Activated CD4-positive, alpha-beta T cell treated with anti-CD3 and anti-CD28 coated beads, Interleukin-2, amount 10 ng/mL, durations not matched to agents 7 days and 5 days (primary cell): ENCODE measurements around the gene PRKCA. TPM values are rescaled to one million over a fixed set of nuclear protein-coding genes. Genes with fewer than 3 reads are reported as not detected.
"Not testable (repeated sequence)": the region's sequence is repeated elsewhere in the genome, so short reads cannot be mapped to it uniquely, and the experiment has no call there.

Experiments used
- CTCF ChIA-PET: fragments of 350-600 bp; sonication (Branson Sonifier 250); formaldehyde crosslinking; loops from one replicate; lab custom pipeline; 2021; ENCODE audit warnings: antibody characterized with exemption; lab: Charles Lee
- POLR2A ChIA-PET: fragments of 350-600 bp; sonication (Branson Sonifier 250); formaldehyde crosslinking; loops from one replicate; lab custom pipeline; 2021; ENCODE audit warnings: antibody characterized with exemption; lab: Charles Lee
- DNase-seq: peaks from one replicate; pipeline ENCODE4 v3.0.0-alpha.2; 2020
- H3K27ac Mint-ChIP-seq: one replicate; pipeline ENCODE4 v1.8.0; 2021; ENCODE audit warnings: mild to moderate bottlenecking, moderate library complexity, mixed read lengths
- H3K27me3 Mint-ChIP-seq: one replicate; pipeline ENCODE4 v1.8.0; 2021; ENCODE audit warnings: mixed read lengths
- H3K36me3 Mint-ChIP-seq: one replicate; pipeline ENCODE4 v1.8.0; 2021; ENCODE audit warnings: low read depth, mixed read lengths
- H3K4me1 Mint-ChIP-seq: one replicate; pipeline ENCODE4 v1.8.0; 2021; ENCODE audit warnings: mixed read lengths
- H3K4me3 Mint-ChIP-seq: one replicate; pipeline ENCODE4 v1.8.0; 2021; ENCODE audit warnings: mild to moderate bottlenecking, moderate library complexity, mixed read lengths
- H3K9me3 Mint-ChIP-seq: one replicate; pipeline ENCODE4 v1.8.0; 2021; ENCODE audit warnings: mixed read lengths
- total RNA-seq, 2 experiments: library from RNA; stranded (reverse); gene quantifications; one replicate each; pipeline ENCODE4 v1.2.3, GENCODE V29; 2021

Gene PRKCA
- total RNA-seq, 2 experiments from 2014 or later, result 72.8 to 74.6 TPM

GRCh38 chr17:66487981-66488468 is 185.6 kb downstream of the PRKCA start:
- no peak for DNase-seq
- no peak overlapping the region for H3K4me3 Mint-ChIP-seq
- peaks cover 19% of the 10 kb centered on the region for H3K4me1 Mint-ChIP-seq
- no peaks in the 10 kb centered on the region for H3K9me3 Mint-ChIP-seq
- H3K27ac Mint-ChIP-seq, result no peak overlapping the region
- peaks cover 13% of the 10 kb centered on the region for H3K36me3 Mint-ChIP-seq
- no peaks in the 10 kb centered on the region for H3K27me3 Mint-ChIP-seq
- POLR2A ChIA-PET, result no interaction called here
- CTCF ChIA-PET, result interaction anchor here (0.9 kb wide), 1 partner anchor 505 kb away, joined by 3 read pairs; no protein-coding TSS in a partner anchor

DNA sequence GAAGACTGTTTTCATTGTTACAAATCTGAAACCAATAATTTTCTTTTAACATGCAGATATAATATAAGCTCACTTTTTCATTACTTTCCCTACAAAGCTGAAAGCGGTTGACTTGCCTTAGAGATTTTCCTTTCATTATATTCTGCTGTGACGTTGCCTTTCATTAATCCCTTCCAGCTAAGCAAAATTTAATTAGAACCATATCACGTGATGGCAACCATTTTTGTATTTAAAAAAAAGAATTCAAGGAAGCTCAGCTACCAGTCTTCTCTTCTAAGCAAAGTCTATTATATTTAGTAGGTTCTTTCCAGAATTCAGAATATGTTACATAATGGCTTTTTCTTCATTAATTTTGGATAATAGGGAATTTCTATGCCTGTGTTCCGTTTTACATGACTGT is 186.5 kb downstream of the PRKCA start:
- no peak overlapping the region for H3K4me3 Mint-ChIP-seq
- peaks cover 28% of the 10 kb centered on the region for H3K4me1 Mint-ChIP-seq
- no peaks in the 10 kb centered on the region for H3K27me3 Mint-ChIP-seq
- peaks cover 13% of the 10 kb centered on the region for H3K36me3 Mint-ChIP-seq
- ChIA-PET CTCF (no interaction called here), POLR2A (no interaction called here)
- H3K9me3 Mint-ChIP-seq, result no peaks in the 10 kb centered on the region
- H3K27ac Mint-ChIP-seq, result no peak overlapping the region
- no peak for DNase-seq

- Mint-ChIP-seq H3K4me1 (peaks cover 35% of the 10 kb centered on the region), H3K36me3 (peaks cover 17% of the 10 kb centered on the region)
- H3K27me3 Mint-ChIP-seq, H3K4me3 Mint-ChIP-seq, POLR2A ChIA-PET, H3K9me3 Mint-ChIP-seq, DNase-seq, H3K27ac Mint-ChIP-seq, CTCF ChIA-PET: not testable (repeated sequence)
These were observed 187.2 kb downstream of the PRKCA start for GRCh38 chr17:66489576-66489975.

- no peaks in the 10 kb centered on the region for H3K9me3 Mint-ChIP-seq
- H3K27me3 Mint-ChIP-seq, result no peaks in the 10 kb centered on the region
- H3K27ac Mint-ChIP-seq, result peak overlapping the region; percentile 68
- no peak overlapping the region for H3K4me3 Mint-ChIP-seq
- CTCF ChIA-PET, result interaction anchor here (1.7 kb wide), 1 partner anchor 17 kb away, joined by 3 read pairs; no protein-coding TSS in a partner anchor
- DNase-seq, result no peak
- H3K36me3 Mint-ChIP-seq, result peaks cover 18% of the 10 kb centered on the region
- H3K4me1 Mint-ChIP-seq, result peaks cover 37% of the 10 kb centered on the region
- POLR2A ChIA-PET, result no interaction called here
These were observed 188.8 kb downstream of the PRKCA start for GRCh38 chr17:66491213-66491612.

DNA sequence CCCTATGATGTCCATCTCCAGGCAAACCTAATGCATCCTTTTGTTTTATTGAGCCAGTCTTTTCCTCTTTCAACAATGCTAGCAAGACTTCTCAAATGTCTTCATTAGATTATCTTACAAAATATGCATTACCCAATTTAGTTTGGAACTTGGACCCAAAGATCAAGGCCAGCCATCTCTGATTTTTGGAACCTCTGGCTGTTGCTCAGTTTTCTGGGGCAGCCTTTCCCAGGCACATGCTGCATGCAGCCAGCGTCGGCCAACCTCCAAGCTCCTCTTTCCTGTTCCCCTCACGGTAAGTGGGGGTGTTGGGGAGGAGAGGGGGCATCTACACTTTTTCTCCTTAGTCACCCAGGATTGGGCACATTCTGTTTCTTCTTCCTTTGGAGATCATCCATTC is 189.3 kb downstream of the PRKCA start:
- H3K36me3 Mint-ChIP-seq, result peaks cover 16% of the 10 kb centered on the region
- H3K4me1 Mint-ChIP-seq, result peaks cover 35% of the 10 kb centered on the region
- ChIA-PET POLR2A (no interaction called here), CTCF (interaction anchor here (1.7 kb wide), 1 partner anchor 17 kb away, joined by 3 read pairs; no protein-coding TSS in a partner anchor)
- DNase-seq, result no peak
- H3K27ac Mint-ChIP-seq, result no peak overlapping the region
- no peaks in the 10 kb centered on the region for H3K27me3 Mint-ChIP-seq
- no peaks in the 10 kb centered on the region for H3K9me3 Mint-ChIP-seq
- H3K4me3 Mint-ChIP-seq, result no peak overlapping the region

DNA sequence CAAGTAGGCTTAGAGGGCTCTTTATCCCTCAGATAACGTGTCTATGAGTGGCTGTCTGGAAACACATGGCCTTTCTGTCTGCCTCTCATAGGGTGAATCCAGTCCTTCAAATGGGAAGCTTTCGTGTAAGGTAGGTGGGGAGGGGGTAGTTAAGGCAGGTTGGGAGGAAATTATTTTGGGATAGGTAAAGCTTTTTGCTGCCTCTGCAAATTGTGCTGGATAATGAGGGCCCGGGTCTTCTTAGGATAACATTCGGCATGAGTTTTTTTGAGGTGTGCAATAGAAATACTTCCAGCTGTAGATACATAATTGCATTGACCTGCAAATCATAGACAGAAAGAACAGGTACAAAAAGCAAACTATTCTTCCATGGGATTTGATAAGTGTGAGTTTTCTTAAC is 189.7 kb downstream of the PRKCA start:
- Mint-ChIP-seq H3K36me3 (peaks cover 17% of the 10 kb centered on the region), H3K9me3 (no peaks in the 10 kb centered on the region), H3K4me1 (peaks cover 34% of the 10 kb centered on the region), H3K27ac (no peak overlapping the region), H3K27me3 (no peaks in the 10 kb centered on the region), H3K4me3 (no peak overlapping the region)
- ChIA-PET POLR2A (no interaction called here), CTCF (interaction anchor here (1.6 to 1.7 kb wide), 2 partner anchors 17 to 154 kb away, joined by 3 to 4 read pairs; no protein-coding TSS in a partner anchor)
- no peak for DNase-seq

DNA sequence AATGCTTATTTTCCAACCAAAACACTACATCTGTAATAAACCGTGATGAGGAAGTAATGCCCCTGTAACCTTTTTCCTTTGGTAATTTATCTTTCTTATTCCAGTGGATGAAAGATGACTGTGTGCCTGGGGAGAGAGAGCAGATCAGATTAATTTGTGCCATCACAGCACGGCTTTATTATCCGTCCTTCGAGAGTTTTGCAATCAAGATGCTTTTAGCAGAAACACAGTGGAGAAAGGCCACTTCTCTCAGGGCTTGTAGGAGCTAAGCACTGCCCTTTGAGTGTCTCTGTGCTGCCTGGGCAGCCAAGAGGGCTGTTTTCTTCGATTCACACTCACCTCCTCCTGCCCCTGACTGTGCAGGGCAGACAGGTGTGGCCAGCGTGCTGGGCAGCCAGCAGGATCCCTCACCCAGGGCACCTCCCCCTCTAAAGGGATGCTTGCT is 190.2 kb downstream of the PRKCA start:
- Mint-ChIP-seq H3K27ac (no peak overlapping the region), H3K9me3 (no peaks in the 10 kb centered on the region), H3K4me1 (peaks cover 33% of the 10 kb centered on the region), H3K36me3 (peaks cover 19% of the 10 kb centered on the region), H3K4me3 (no peak overlapping the region), H3K27me3 (no peaks in the 10 kb centered on the region)
- ChIA-PET POLR2A (no interaction called here), CTCF (interaction anchor here (1.6 kb wide), 1 partner anchor 154 kb away, joined by 4 read pairs; no protein-coding TSS in a partner anchor)
- no peak for DNase-seq

DNA sequence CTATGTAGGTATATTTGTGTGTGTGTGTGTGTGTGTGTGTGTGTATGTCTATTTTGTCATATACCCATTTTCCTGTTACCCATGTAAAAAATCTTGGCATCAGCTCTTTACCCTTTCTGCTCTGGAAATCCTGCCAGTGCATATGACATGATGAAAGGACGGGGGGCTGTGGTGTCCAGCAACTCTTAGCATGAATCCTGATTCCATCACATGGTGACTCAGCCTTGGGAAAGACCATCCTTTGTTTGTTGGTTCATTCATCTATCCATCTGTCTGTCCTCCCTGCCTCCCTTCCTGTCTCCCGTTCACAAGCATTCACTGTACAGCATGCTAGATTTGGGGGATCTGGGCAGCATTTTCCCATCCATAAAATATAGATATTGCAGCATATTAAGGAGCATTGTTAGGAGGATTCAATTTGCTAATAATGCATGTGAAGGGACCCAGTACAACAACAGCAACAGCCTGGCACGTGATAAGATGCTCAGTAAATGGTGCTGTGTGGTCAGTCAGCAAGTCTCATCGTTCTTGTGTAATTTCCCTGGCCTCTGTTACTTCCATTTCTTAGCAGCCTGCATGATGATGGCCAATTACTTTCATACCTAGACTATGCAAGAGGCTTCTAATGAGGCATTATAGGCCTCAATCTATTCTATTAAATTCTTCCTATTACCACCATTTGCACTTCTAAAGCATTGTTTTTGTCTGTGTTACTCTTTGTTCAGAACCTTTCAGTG is 191.0 kb downstream of the PRKCA start:
- Mint-ChIP-seq H3K4me3 (no peak overlapping the region), H3K9me3 (no peaks in the 10 kb centered on the region), H3K36me3 (peaks cover 26% of the 10 kb centered on the region), H3K4me1 (peaks cover 33% of the 10 kb centered on the region), H3K27ac (peak overlapping the region; percentile 22), H3K27me3 (no peaks in the 10 kb centered on the region)
- DNase-seq, result no peak
- ChIA-PET CTCF (interaction anchor here (1.6 kb wide), 1 partner anchor 155 kb away, joined by 4 read pairs; no protein-coding TSS in a partner anchor), POLR2A (no interaction called here)

DNA sequence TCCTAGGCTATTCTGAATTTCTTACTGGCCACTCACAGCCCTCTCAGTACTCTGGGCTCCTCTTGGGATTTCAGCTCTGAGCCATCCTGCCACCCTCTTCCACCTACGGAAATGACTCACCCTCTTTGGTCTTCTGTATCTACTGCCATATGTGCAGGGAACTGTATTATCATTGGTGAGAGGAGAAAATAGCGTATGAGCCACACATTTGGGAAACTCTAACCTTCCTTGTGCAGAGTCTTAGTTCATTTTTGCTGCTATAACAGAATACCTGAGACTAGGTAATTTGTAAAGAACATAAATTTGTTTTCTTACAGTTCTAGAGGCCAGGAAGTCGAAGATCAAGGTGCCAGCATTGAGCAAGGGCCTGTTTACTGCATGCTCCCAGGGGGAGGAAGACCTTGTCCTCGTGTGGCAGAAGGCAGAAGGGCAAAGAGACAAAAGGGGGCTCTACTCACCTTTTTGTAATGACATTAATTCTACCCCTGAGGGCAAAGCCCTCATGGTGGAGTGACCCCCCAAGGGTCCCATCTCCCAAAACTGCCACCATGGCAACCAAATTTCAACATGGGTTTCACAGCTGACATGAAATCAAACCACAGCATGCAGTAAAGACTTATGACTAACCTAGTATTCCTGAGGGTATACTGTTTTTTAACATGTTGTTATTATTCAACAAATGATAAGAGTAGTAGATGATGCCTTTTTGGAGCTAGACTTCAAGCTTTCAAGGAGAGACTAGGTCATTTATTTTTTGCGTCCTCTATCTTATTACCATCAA is 191.8 kb downstream of the PRKCA start:
- ChIA-PET CTCF (no interaction called here), POLR2A (no interaction called here)
- Mint-ChIP-seq H3K9me3 (no peaks in the 10 kb centered on the region), H3K4me1 (peaks cover 33% of the 10 kb centered on the region), H3K36me3 (peaks cover 27% of the 10 kb centered on the region), H3K27ac (peak overlapping the region; percentile 15), H3K27me3 (no peaks in the 10 kb centered on the region), H3K4me3 (no peak overlapping the region)
- DNase-seq, result no peak

DNA sequence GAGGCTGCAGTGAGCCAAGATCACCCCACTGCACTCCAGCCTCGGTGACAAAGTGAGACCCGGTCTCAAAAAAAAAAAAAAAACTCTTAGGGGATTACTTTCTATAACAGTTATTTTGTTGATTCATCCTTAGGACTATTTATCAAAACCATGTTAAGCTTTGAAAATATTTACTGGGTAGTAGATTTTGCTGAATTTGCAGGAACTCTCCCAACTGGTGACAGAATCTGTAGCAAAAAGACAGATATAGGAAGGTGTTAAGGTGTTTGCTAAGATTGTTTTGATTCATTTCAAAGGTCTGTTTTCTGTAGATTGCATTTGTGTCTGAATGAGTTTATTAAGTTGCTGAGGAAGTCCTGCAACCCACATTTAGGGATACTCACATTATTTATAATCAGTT is 192.6 kb downstream of the PRKCA start:
- H3K4me3 Mint-ChIP-seq, result no peak overlapping the region
- H3K9me3 Mint-ChIP-seq, result no peaks in the 10 kb centered on the region
- POLR2A ChIA-PET, result no interaction called here
- CTCF ChIA-PET, result no interaction called here
- H3K27me3 Mint-ChIP-seq, result no peaks in the 10 kb centered on the region
- DNase-seq, result no peak
- no peak overlapping the region for H3K27ac Mint-ChIP-seq
- peaks cover 33% of the 10 kb centered on the region for H3K4me1 Mint-ChIP-seq
- H3K36me3 Mint-ChIP-seq, result peaks cover 28% of the 10 kb centered on the region

DNA sequence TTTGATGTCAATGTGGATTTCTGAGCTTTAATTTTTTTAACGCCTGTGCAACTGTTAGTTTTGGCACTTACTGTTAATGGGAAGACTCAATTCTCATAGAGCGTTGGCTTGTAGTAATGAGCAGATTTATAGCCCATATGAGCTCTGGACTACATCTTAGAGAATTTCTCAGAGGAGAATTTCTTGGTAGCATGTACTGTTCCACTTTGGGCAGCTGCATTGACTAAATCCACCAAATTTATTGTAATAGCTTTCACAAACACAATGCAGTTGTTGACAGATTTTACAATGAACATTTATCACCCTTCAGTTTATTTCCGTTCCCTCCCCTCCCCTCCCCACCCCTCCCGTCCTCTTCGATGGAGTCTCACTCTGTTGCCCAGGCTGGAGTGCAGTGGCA is 193.9 kb downstream of the PRKCA start:
- peaks cover 26% of the 10 kb centered on the region for H3K4me1 Mint-ChIP-seq
- H3K27ac Mint-ChIP-seq, result no peak overlapping the region
- no peaks in the 10 kb centered on the region for H3K27me3 Mint-ChIP-seq
- H3K9me3 Mint-ChIP-seq, result no peaks in the 10 kb centered on the region
- H3K36me3 Mint-ChIP-seq, result peaks cover 27% of the 10 kb centered on the region
- H3K4me3 Mint-ChIP-seq, result no peak overlapping the region
- POLR2A ChIA-PET, result no interaction called here
- DNase-seq, result no peak
- CTCF ChIA-PET, result interaction anchor here (0.8 kb wide), 1 partner anchor 36 kb away, joined by 3 read pairs; no protein-coding TSS in a partner anchor

DNA sequence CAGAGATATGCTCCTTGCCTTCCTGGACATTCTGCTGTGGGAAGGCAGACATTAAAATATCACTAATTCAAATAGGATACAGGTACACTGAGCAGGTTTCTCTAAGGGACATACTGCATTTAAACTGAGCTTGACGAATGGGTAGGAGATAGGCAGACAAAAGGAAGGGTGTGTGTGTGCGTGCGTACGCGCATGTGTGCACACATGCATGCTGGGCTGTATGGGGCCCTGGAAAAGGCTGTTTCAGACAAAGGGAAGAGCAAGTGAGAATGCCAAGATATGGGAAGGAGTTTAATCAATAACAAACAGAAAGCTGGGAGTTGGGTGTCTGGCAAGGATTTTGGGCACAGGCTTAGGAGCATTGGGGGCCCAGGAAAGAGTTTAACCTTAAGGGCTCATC is 196.2 kb downstream of the PRKCA start:
- no peak overlapping the region for H3K4me3 Mint-ChIP-seq
- H3K9me3 Mint-ChIP-seq, result no peaks in the 10 kb centered on the region
- DNase-seq, result no peak
- no peak overlapping the region for H3K27ac Mint-ChIP-seq
- no peaks in the 10 kb centered on the region for H3K27me3 Mint-ChIP-seq
- ChIA-PET CTCF (no interaction called here), POLR2A (no interaction called here)
- H3K36me3 Mint-ChIP-seq, result peaks cover 27% of the 10 kb centered on the region
- peaks cover 14% of the 10 kb centered on the region for H3K4me1 Mint-ChIP-seq

GRCh38 chr17:66506641-66507040 is 204.2 kb downstream of the PRKCA start:
- Mint-ChIP-seq H3K4me3 (no peak overlapping the region), H3K36me3 (peaks cover 16% of the 10 kb centered on the region), H3K9me3 (peaks cover 3% of the 10 kb centered on the region), H3K27ac (peak overlapping the region; percentile 1), H3K4me1 (peaks cover 53% of the 10 kb centered on the region), H3K27me3 (no peaks in the 10 kb centered on the region)
- ChIA-PET POLR2A (no interaction called here), CTCF (no interaction called here)
- DNase-seq, result no peak
